HG03378 (cell line): ENCODE data around the gene HSFX3.
"Not testable (repeated sequence)": the region's sequence is repeated elsewhere in the genome, so short reads cannot be mapped to it uniquely, and the experiment has no call there.

ENCODE experiments used
- ATAC-seq: cut with Tn5 transposase; IDR thresholded peaks from one replicate; pipeline ENCODE4 v1.9.1; 2021; ENCODE audit warnings: mild to moderate bottlenecking, moderate library complexity; ENCODE audit not compliant: unreplicated experiment

The HSFX3 gene, protein sequence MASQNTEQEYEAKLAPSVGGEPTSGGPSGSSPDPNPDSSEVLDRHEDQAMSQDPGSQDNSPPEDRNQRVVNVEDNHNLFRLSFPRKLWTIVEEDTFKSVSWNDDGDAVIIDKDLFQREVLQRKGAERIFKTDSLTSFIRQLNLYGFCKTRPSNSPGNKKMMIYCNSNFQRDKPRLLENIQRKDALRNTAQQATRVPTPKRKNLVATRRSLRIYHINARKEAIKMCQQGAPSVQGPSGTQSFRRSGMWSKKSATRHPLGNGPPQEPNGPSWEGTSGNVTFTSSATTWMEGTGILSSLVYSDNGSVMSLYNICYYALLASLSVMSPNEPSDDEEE

GRCh38 chrX:149549701-149550100 lies at the start of gene HSFX3:
Gene HSFX3 (minus strand): TSS chrX:149549924. CDS start chrX:149549852, 72 bp downstream.
- ATAC-seq, result not testable (repeated sequence)

DNA sequence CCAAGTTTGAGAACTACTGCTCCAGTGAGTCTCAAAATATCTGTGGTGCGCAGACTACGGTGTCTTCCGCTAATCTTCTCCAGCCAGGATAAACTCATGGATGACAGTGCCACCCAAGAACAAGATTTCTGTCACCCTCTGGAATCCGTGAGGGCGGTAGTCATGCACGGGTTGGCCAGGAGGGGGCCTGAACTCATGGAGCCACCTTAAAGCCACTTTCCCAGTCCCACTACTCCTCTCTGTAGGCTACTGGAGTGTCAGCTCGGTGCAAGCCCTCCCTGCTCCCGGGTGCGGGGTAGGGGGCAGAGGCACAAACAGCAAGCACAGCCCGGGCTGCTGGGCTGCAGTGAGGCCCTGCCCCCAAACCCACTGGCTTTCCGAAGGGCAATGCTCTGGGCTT lies 48.9 kb upstream of the HSFX3 start:
- ATAC-seq, result not testable (repeated sequence)

- ATAC-seq, result not testable (repeated sequence)
Observed at GRCh38 chrX:149595943-149596342, 46.2 kb upstream of the HSFX3 start.

DNA sequence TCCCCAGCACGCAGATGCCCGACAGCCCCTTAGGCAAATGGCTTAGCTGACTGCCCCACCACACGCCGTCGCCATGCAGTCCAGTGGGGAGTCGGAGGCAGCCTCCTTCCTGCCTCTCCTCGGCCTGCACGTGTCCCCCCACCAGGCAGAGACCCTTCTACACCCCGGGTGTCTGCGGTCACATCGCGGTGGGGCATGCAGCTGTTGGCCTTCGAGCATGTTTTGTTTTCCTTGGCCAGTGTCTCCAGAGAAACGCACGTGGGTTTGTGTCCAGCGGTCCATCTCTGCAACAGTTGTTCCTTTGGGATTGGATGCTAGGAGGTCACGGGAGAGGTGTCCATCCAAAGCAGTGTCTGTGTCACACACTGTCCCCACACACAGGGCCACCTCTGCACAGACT lies 45.5 kb upstream of the HSFX3 start, which contains the start of gene HSFX2:
HSFX2 (minus strand) TSS at position 101 of the 400 bp plus-strand sequence. CDS start 614 bp downstream, outside the sequence.
- ATAC-seq, result not testable (repeated sequence)

DNA sequence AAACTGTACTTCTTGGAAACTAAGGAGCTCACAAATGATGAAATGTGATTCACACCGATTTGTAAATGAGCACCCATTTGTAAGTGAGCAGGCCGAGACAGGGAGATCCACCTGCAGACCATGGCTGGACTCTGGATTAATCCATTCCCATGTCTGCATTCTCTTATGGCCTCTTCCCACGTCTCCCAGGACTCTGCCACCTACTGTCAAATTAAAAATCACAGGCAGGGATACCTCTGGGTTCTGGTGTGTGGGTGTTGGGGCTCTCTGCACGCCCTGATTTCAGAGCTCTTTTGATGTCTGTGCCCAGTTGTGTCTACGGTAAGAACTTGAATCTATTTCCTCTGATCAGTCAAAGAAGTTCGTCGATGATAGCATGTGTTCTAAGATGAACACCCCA lies 41.3 kb upstream of the HSFX3 start:
- ATAC-seq, result not testable (repeated sequence)

GRCh38 chrX:149587359-149587758 lies 37.6 kb upstream of the HSFX3 start, which contains the start of gene MAGEA9B:
Gene MAGEA9B (minus strand): TSS chrX:149587459. CDS start chrX:149583179, 4,280 bp downstream.
- not testable (repeated sequence) for ATAC-seq

- not testable (repeated sequence) for ATAC-seq
Observed at GRCh38 chrX:149585631-149586030, 35.9 kb upstream of the HSFX3 start.

DNA sequence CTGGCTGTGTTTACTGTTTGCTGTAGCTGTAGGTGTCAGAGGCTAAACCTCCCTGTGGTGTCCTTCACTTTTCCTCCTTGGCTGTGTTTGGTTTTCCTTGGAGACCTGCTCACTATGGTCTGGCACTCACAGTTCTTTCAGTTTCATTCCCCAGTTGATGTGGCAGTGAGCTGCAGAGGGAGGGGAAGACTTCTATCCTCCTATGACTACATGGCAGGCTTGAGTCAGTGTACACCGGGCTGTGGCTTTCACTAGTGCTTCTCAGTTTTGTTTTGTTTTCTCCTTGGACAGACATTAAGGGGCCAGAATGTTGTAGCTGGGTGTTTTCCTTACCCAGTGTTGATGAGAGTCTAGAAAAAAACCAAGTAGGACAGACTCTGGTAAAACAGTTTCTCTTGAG lies 23.7 kb upstream of the HSFX3 start:
- peak; percentile 100 for ATAC-seq

GRCh38 chrX:149572743-149573142 lies 23.0 kb upstream of the HSFX3 start:
- no peak for ATAC-seq

- ATAC-seq, result no peak
Observed at GRCh38 chrX:149571770-149572169, 22.0 kb upstream of the HSFX3 start.

DNA sequence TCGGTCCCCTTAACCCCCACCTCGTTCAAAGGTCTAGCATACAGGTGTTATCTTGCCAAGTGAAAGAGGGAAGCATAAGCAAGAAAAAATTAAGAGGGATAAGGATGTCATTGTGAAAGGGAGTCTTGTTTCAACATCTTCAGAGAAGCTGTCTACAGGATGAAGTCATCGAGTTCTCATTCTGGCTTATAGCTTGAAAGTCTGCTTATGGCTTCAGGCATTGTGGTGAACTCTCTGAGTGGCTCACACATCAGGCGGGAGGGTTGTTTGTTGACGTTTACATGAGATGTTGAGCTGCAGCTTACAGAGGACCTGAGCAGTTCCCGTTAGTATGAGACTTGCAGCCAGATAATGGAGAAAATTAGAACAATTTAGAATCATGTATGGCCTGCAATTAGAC lies 20.9 kb upstream of the HSFX3 start:
- ATAC-seq, result no peak

DNA sequence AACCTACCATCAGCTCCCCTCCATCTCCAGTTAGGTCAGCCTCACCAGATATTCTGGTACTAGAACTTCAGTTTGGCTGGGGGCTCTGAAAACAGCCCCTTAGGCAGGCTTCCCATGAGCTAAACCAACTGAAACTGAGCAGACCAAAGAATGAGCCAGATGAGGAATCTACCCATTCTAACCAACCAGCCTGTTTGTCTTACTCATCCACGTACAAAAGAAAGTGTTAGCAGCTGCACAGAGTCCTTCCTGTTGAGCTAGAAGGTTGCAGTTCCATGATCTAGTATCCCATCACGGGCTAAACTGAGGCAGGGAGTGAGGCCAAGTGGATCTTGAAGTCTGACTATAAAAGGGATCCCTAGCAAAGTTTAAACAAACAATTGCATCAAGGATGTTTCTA lies 20.0 kb upstream of the HSFX3 start:
- ATAC-seq, result no peak

DNA sequence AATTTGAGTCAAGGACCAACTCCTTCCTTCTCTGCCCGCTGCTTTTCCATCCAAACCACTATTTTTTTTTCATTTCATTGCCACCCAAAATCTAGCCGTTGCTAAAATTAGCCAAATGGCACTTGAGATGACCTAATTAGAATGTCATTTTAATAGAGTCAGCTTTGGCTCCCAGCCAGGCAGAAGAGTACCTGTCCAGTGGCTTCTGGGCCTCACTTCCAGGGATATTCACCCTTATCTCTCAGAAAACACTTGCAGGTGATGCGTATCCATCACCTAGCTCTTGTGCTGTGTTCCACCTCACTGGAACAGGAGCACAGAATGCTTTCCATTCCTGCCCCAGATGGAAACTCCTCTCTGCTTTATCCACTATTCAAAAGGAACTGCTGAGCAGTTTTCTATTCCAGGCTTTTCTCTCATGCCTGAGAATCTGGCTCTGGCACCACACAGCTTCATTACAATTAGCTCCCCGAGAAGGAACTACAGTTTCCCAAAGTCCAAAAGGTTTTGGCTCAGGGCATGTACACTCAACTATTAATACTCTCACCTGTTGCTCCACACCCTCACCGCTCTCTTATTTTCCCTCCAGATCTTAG lies 19.1 kb upstream of the HSFX3 start:
- no peak for ATAC-seq

GRCh38 chrX:149567621-149568417 lies 18.1 kb upstream of the HSFX3 start:
- ATAC-seq, result no peak

GRCh38 chrX:149563359-149563758 lies 13.6 kb upstream of the HSFX3 start:
- no peak for ATAC-seq

DNA sequence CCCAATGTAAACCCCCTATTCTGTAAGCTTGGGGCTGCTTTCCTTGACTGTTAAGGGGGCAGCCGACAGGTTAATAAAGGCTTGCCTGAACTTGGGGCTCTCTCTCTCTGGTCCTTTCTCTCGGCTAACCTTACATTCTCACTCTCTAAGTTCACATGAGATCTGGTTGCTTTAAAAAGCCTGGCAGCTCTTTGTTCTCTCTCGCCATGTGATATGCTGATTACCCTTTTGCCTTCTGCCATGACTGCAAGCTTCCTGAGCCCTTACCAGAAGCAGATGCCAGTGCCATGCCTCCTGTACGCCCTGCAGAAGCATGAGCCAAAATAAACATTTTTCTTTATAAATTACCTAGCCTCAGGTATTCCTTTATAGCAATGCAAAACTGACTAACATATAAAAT lies 5.5 kb upstream of the HSFX3 start:
- ATAC-seq, result not testable (repeated sequence)

DNA sequence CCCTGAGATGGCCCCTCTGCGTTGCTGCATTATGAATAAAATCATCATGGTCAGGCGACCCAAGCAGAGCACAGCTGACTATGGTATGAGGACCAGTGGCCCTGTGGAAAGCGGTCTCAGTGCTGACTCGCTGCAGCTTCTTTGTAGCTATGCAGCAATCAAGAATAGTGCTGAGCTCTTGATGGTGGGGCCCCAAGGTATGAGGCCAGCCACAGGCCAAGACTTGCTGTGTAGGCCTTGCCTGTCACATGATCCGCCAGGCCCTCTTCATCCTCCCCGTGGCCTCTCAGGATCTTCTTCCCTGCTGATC lies 2.2 kb upstream of the HSFX3 start:
- ATAC-seq, result not testable (repeated sequence)

GRCh38 chrX:149551245-149551938 lies 1.7 kb upstream of the HSFX3 start:
- ATAC-seq, result peak; percentile 48

- not testable (repeated sequence) for ATAC-seq
Observed at GRCh38 chrX:149550454-149550853, 730 bp upstream of the HSFX3 start.

DNA sequence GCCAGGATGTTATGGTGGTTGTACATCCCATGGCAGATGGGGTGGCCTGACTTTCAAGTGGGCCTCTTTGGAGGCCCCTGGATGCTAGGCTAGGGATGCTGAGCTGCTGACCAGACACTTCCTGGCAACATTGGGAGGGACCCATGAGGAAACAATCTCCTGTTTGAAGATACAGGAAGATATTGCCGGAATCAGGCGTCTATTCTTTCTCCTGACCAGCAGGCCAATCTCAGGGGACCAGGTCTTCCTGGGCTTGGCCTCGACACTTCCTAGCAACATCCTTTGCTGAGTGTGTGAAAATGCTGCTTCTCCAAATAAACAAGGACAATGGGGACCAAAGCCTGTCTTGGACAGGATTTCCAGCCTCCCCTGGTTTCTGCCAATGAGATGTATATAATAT lies 1.9 kb downstream of the HSFX3 start:
- ATAC-seq, result not testable (repeated sequence)

DNA sequence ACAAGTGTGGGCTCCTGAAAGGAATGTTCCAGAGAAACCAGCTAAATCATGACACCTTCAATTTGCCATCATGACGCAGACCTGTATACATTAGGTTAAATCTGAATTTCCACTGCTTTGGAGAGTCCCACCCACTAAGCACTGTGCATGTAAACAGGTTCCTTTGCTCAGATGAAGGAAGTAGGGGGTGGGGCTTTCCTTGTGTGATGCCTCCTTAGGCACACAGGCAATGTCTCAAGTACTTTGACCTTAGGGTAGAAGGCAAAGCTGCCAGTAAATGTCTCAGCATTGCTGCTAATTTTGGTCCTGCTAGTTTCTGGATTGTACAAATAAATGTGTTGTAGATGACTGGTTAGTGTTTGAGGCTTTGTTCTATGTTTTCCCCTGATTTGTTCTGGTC lies 2.8 kb downstream of the HSFX3 start:
- not testable (repeated sequence) for ATAC-seq
